Left lung (tissue), 10 donors: ENCODE data around the gene ABLIM3. TPM values are rescaled to one million over a fixed set of nuclear protein-coding genes. Genes with fewer than 3 reads are reported as not detected.

Experiments
- ATAC-seq: fragments of 200-7000 bp; cut with Tn5 transposase; one replicate; pipeline ENCODE4 v1.9.1; 2020; ENCODE audit warnings: moderate library complexity
- DNase-seq, 4 donors: peaks; one replicate each; pipeline ENCODE4 v3.0.0-alpha.2; 2013 to 2020
- H3K27ac ChIP-seq, 2 donors: fragments of 200-600 bp; sonication (generic) in 1 of 2; one replicate each; pipeline versions ENCODE4 v1.5.0 to v1.8.0; 2020 to 2021
- H3K27me3 ChIP-seq, 2 donors: fragments of 200-600 bp; sonication (generic) in 1 of 2; one replicate each; pipeline versions ENCODE4 v1.5.0 to v1.8.0; 2020 to 2021
- H3K36me3 ChIP-seq, 2 donors: fragments of 200-600 bp; sonication (generic) in 1 of 2; one replicate each; pipeline versions ENCODE4 v1.5.0 to v1.8.0; 2020 to 2021
- H3K4me1 ChIP-seq, 2 donors: fragments of 200-600 bp; one replicate each; pipeline ENCODE4 v1.8.0; 2021
- H3K4me3 ChIP-seq, 2 donors: fragments of 200-600 bp; sonication (generic) in 1 of 2; one replicate each; pipeline versions ENCODE4 v1.5.0 to v1.8.0; 2020 to 2021; ENCODE audit warnings: mild to moderate bottlenecking in 1 of 2
- H3K9me3 ChIP-seq, 2 donors: fragments of 200-600 bp; sonication (generic) in 1 of 2; one replicate each; pipeline versions ENCODE4 v1.5.0 to v1.8.0; 2020 to 2021
- CTCF ChIP-seq, 2 donors: fragments of 200-600 bp; sonication (generic) in 1 of 2; IDR thresholded peaks; one replicate each; pipeline versions ENCODE4 v1.5.0 to v1.8.0; 2021; ENCODE audit warnings: antibody characterized with exemption in 2 of 2
- intact Hi-C, 2 donors: fragments of 100-400 bp; cut with DNase I; formaldehyde crosslinking; loops; one replicate each; pipeline versions ENCODE4 v1.11.2 to v1.14.2; 2022
- polyA plus RNA-seq, 6 donors: library from polyadenylated mRNA; unstranded; fragments of 120-200 nt; gene quantifications; one replicate each; pipeline ENCODE4 v1.2.1, GENCODE V29; 2013; ENCODE audit not compliant: insufficient read length in 6 of 6
- total RNA-seq, 2 donors: library from RNA; stranded (reverse); fragmentation: NEBNext Ultra II Directional; extraction: Animal tissue kit (Norgen Biotek cat#: 25700); gene quantifications; one replicate each; pipeline ENCODE4 v1.2.1, GENCODE V29; 2021
- donor health status: DM: no; HTN: yes; CAD: no.
- donor health status: DM: no; HTN: no; CAD: no.

ABLIM3 gene
- total and polyA plus RNA-seq, 8 donors, result 33.2 to 145 (median 108) TPM

- intact Hi-C loops, result no loop called here
- ATAC-seq, result peak; percentile 12
- peaks cover 4 to 8% of the 10 kb centered on the region in 2 donors for H3K4me1 ChIP-seq
- TF ChIP-seq CTCF (IDR thresholded peaks at IDR 0.05), result no peak
- no peaks in the 10 kb centered on the region for H3K27me3 ChIP-seq
- H3K9me3 ChIP-seq, result no peaks in the 10 kb centered on the region
- no peaks in the 10 kb centered on the region for H3K36me3 ChIP-seq
- peak overlapping the region in 1 of 2 donors; percentile 56 for H3K27ac ChIP-seq
- H3K4me3 ChIP-seq, result no peak overlapping the region
- DNase-seq, result peak in 2 of 4 donors; percentile 30 to 59
These were observed 34.2 kb downstream of the ABLIM3 start for GRCh38 chr5:149175346-149176105.

- intact Hi-C loops, result no loop called here
- no peak for TF ChIP-seq CTCF (IDR thresholded peaks at IDR 0.05)
These were observed 36.1 kb downstream of the ABLIM3 start for GRCh38 chr5:149177339-149177843.

GRCh38 chr5:149177911-149178565, 36.7 kb downstream of the ABLIM3 start:
- Histone ChIP-seq H3K4me1 (peaks cover 4 to 8% of the 10 kb centered on the region in 2 donors), H3K27ac (no peak overlapping the region), H3K36me3 (no peaks in the 10 kb centered on the region), H3K9me3 (no peaks in the 10 kb centered on the region), H3K4me3 (no peak overlapping the region), H3K27me3 (no peaks in the 10 kb centered on the region)
- intact Hi-C loops, result no loop called here
- no peak for TF ChIP-seq CTCF (IDR thresholded peaks at IDR 0.05)
- DNase-seq (no peak), ATAC-seq (no peak)

More at GRCh38 chr5:149177339-149177843, 36.1 kb downstream of the ABLIM3 start:
- Histone ChIP-seq H3K27ac (no peak overlapping the region), H3K36me3 (no peaks in the 10 kb centered on the region), H3K4me1 (peaks cover 4 to 8% of the 10 kb centered on the region in 2 donors), H3K4me3 (no peak overlapping the region), H3K27me3 (no peaks in the 10 kb centered on the region), H3K9me3 (no peaks in the 10 kb centered on the region)
- no peak for DNase-seq
- ATAC-seq, result no peak

- H3K27me3 ChIP-seq, result no peaks in the 10 kb centered on the region
- no peaks in the 10 kb centered on the region for H3K9me3 ChIP-seq
- intact Hi-C loops, result no loop called here
- H3K4me1 ChIP-seq, result no peaks in the 10 kb centered on the region
- peaks cover 0 to 8% of the 10 kb centered on the region in 2 donors for H3K36me3 ChIP-seq
- ATAC-seq (no peak), DNase-seq (no peak)
- no peak overlapping the region for H3K27ac ChIP-seq
- H3K4me3 ChIP-seq, result no peak overlapping the region
- TF ChIP-seq CTCF (IDR thresholded peaks at IDR 0.05), result no peak
These were observed 40.4 kb downstream of the ABLIM3 start for GRCh38 chr5:149181732-149182131.

- H3K36me3 ChIP-seq, result peaks cover 0 to 8% of the 10 kb centered on the region in 2 donors
- H3K27ac ChIP-seq, result no peak overlapping the region
- DNase-seq (no peak), ATAC-seq (no peak)
- no peak overlapping the region for H3K4me3 ChIP-seq
- intact Hi-C loops, result no loop called here
- H3K27me3 ChIP-seq, result no peaks in the 10 kb centered on the region
- H3K9me3 ChIP-seq, result no peaks in the 10 kb centered on the region
- H3K4me1 ChIP-seq, result no peaks in the 10 kb centered on the region
- TF ChIP-seq CTCF (IDR thresholded peaks at IDR 0.05), result no peak
These were observed 40.9 kb downstream of the ABLIM3 start for GRCh38 chr5:149182241-149182640.
